GM23248 (cell line): ENCODE results near the gene RASSF1. TPM values are rescaled to one million over a fixed set of nuclear protein-coding genes. Genes with fewer than 3 reads are reported as not detected.

Experiments used
- DNase-seq: peaks from one replicate; pipeline ENCODE4 v3.0.0-alpha.2; 2015
- H2AFZ ChIP-seq: fragments of 200-600 bp; sonication (generic); 2 replicates; pipeline ENCODE4 v1.6.1; 2016; ENCODE audit warnings: antibody characterized with exemption
- H3F3A ChIP-seq: fragments of 200-600 bp; sonication (generic); 2 replicates; pipeline ENCODE4 v1.6.1; 2016; ENCODE audit warnings: mild to moderate bottlenecking, antibody characterized with exemption, mixed run types; ENCODE audit not compliant: insufficient read depth
- H3K27ac ChIP-seq: fragments of 200-600 bp; sonication (generic); 2 replicates; pipeline ENCODE4 v1.5.1; 2016; ENCODE audit warnings: mild to moderate bottlenecking
- H3K27me3 ChIP-seq: fragments of 200-600 bp; sonication (generic); replicated peaks from 2 replicates; pipeline ENCODE4 v1.6.1; 2016; ENCODE audit warnings: mild to moderate bottlenecking; ENCODE audit not compliant: insufficient read depth
- H3K36me3 ChIP-seq: fragments of 200-600 bp; sonication (generic); 2 replicates; pipeline ENCODE4 v1.6.1; 2016; ENCODE audit warnings: low read depth, mild to moderate bottlenecking
- H3K4me1 ChIP-seq: fragments of 200-600 bp; sonication (generic); 2 replicates; pipeline ENCODE4 v1.6.1; 2016; ENCODE audit warnings: mild to moderate bottlenecking; ENCODE audit not compliant: insufficient read depth
- H3K4me2 ChIP-seq: fragments of 200-600 bp; sonication (generic); one replicate; pipeline ENCODE4 v1.6.1; 2016; ENCODE audit warnings: mild to moderate bottlenecking; ENCODE audit not compliant: unreplicated experiment
- H3K4me3 ChIP-seq: fragments of 200-600 bp; sonication (generic); 2 replicates; pipeline ENCODE4 v1.5.1; 2016; ENCODE audit warnings: mild to moderate bottlenecking
- H3K79me2 ChIP-seq: fragments of 200-600 bp; sonication (generic); 2 replicates; pipeline ENCODE4 v1.6.1; 2016; ENCODE audit warnings: mild to moderate bottlenecking; ENCODE audit not compliant: insufficient read depth
- H3K9ac ChIP-seq: fragments of 200-600 bp; sonication (generic); 2 replicates; pipeline ENCODE4 v1.6.1; 2016; ENCODE audit warnings: mild to moderate bottlenecking
- H3K9me2 ChIP-seq: fragments of 200-600 bp; sonication (generic); 2 replicates; pipeline ENCODE4 v1.6.1; 2016; ENCODE audit warnings: mixed run types, mild to moderate bottlenecking, moderate library complexity; ENCODE audit not compliant: insufficient read depth
- H3K9me3 ChIP-seq: fragments of 200-600 bp; sonication (generic); one replicate; pipeline ENCODE4 v1.6.1; 2017; ENCODE audit warnings: low read depth
- H4K20me1 ChIP-seq: fragments of 200-600 bp; sonication (generic); 2 replicates; pipeline ENCODE4 v1.6.0; 2016; ENCODE audit not compliant: insufficient read depth
- EZH2 ChIP-seq: fragments of 200-600 bp; sonication (generic); IDR thresholded peaks from 2 replicates; pipeline ENCODE4 v1.6.1; 2018; ENCODE audit warnings: antibody characterized with exemption, mild to moderate bottlenecking; ENCODE audit not compliant: insufficient read depth, poor library complexity, severe bottlenecking
- EZH2phosphoT487 ChIP-seq: fragments of 200-600 bp; sonication (generic); IDR thresholded peaks from 2 replicates; pipeline ENCODE4 v1.6.1; 2018; ENCODE audit warnings: antibody characterized with exemption, moderate library complexity, mild to moderate bottlenecking, low read depth; ENCODE audit not compliant: insufficient read depth
- WGBS, 2 experiments: methylation state at CpG; one replicate each; pipeline ENCODE4 v1.1.6; 2015 to 2017; ENCODE audit warnings: low lambda C conversion rate in 2 of 2, low coverage in 1 of 2; ENCODE audit errors: missing lambda C conversion rate in 2 of 2; 5-methylcytosine and 5-hydroxymethylcytosine counted together
- in situ Hi-C: fragments of 300-500 bp; cut with MboI; formaldehyde crosslinking; loops from 2 replicates; pipeline ENCODE4 v1.15.0; 2020
- polyA plus RNA-seq: library from polyadenylated mRNA; unstranded; fragments of >200 nt; fragmentation: Nextera tagmentation; extraction: Ambion mirVana; gene quantifications from 2 replicates; pipeline ENCODE4 v1.2.1, GENCODE V29; 2016
- total RNA-seq: library from RNA; depleted of rRNA; stranded (reverse); fragments of >200 nt; shearing (Covaris generic); gene quantifications from 2 replicates; pipeline ENCODE4 v1.2.3, GENCODE V29; 2014

The RASSF1 gene
- total and polyA plus RNA-seq, 2 experiments from 2014 or later = 56.4 to 57.5 TPM

DNA sequence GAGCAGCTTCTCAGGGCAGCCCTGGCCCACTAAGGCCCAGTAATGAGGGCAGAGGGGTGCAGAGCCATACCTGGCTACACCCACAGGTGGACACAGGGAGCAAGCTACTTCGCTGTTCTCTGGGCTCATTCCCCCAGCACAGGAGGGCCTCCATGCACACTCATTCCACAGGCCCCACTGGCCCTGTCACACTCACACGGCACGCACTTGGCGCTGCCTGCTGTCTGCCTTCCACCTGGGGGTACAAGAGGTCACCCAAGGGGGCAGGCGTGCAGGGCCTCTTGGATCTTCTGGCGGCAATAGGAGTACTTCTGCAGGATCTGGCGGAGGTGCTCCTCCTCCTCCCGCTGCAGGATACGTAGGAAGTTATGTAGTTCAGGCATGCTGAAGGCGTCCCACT, 10.3 kb downstream of the RASSF1 start:
- peaks cover 23% of the 10 kb centered on the region for H3K36me3 ChIP-seq
- peaks cover 45% of the 10 kb centered on the region for H3F3A ChIP-seq
- H3K9me3 ChIP-seq = no peaks in the 10 kb centered on the region
- H3K9ac ChIP-seq = no peak overlapping the region
- no peak for DNase-seq
- no peaks in the 10 kb centered on the region; the same call in 1 of the 2 replicates for H4K20me1 ChIP-seq
- no peak overlapping the region for H3K27ac ChIP-seq
- WGBS, 2 experiments = 90 to 92% methylated on average over 10 of the region's 10 CpGs
- no peak overlapping the region for H3K4me3 ChIP-seq
- no peak overlapping the region for H2AFZ ChIP-seq
- H3K27me3 ChIP-seq = no peaks in the 10 kb centered on the region
- peaks cover 37% of the 10 kb centered on the region for H3K4me1 ChIP-seq
- TF ChIP-seq EZH2 (no peak), EZH2phosphoT487 (no peak)
- in situ Hi-C loops = no loop called here
- H3K4me2 ChIP-seq = no peak overlapping the region
- no peaks in the 10 kb centered on the region for H3K9me2 ChIP-seq
- H3K79me2 ChIP-seq = peaks cover 69% of the 10 kb centered on the region

DNA sequence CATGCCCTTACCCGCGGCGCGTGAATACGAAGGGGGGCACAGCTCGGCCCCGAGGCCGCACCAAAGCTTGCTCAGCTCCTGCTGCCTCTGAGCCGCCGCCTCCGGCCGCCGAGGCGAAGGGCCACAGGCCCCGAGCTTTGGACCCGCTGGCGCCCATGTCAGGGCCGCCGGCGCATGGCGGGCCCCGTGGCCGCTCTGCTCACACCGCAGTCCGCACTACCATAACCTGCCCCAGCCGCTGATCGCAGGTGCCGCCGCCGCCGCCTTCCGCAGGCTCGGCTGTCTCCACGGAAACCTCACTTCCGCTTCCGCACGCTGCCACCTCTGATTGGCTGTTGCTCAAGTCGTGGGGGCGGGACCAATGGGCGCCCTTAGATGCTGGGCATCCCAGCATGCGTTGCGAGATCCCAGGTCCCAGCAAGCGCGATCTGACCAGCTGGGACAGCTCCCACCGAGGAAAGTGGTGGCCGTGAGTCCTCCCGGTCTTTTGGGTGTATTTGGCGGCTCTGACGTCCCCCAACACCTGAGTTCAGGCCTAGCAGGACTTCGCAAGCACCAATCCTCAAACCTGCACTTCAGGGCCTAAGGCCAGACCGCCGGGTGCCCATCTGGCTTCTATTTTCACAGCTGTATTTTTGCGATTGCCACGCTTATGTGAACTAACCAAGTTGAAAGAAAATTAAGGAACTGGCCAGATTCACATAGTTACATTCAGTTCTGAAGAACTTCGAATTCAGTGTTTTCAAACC, 12.5 kb downstream of the RASSF1 start, which contains the start of gene TUSC2:
TUSC2 (minus strand) TSS at position 281 of the 749 bp plus-strand sequence; CDS start at position 157, 124 bp downstream.
- in situ Hi-C loops = no loop called here
- peaks cover 47% of the 10 kb centered on the region for H3K79me2 ChIP-seq
- H2AFZ ChIP-seq = peak within 1 kb of the TSS; percentile 68

DNA sequence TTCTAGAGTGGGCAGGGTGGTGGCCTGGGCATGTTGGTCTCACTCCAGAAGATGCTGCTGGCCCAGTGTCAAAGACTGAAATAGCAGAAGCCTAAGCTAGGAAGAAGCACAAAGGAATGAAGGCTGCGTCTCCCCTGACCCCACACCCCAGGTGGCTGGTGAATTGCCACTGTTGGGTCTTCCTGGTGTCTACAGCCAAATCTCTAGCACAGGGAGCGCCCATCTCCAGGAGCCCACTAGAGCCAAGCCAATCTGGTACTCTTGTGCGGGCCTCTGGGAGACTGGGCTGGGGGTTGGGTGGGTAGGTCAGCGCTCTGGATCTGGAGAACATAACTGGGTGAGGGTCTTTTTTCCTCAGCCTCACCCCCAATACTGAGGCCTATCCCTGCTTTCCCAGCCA, 13.5 kb downstream of the RASSF1 start:
- no peak for TF ChIP-seq EZH2
- no peak for TF ChIP-seq EZH2phosphoT487
- Histone ChIP-seq H3K27me3 (no peaks in the 10 kb centered on the region), H3K36me3 (peaks cover 23% of the 10 kb centered on the region)

More for the DNA sequence above, 12.5 kb downstream of the RASSF1 start, which contains the start of gene TUSC2:
- Histone ChIP-seq H4K20me1 (no peaks in the 10 kb centered on the region), H3K9ac (peak within 1 kb of the TSS; percentile 88), H3K4me2 (peak within 1 kb of the TSS; percentile 79), H3K9me3 (no peaks in the 10 kb centered on the region), H3K27ac (peak within 1 kb of the TSS; percentile 76), H3K9me2 (no peaks in the 10 kb centered on the region), H3F3A (peaks cover 31% of the 10 kb centered on the region), H3K4me3 (peak within 1 kb of the TSS; percentile 82), H3K36me3 (peaks cover 23% of the 10 kb centered on the region), H3K4me1 (peaks cover 15% of the 10 kb centered on the region), H3K27me3 (no peaks in the 10 kb centered on the region)
- TF ChIP-seq EZH2phosphoT487 = no peak
- no peak for TF ChIP-seq EZH2
- DNase-seq = peak; percentile 100
- WGBS, 2 experiments = 1% methylated on average over 36 to 37 of the region's 55 CpGs

DNA sequence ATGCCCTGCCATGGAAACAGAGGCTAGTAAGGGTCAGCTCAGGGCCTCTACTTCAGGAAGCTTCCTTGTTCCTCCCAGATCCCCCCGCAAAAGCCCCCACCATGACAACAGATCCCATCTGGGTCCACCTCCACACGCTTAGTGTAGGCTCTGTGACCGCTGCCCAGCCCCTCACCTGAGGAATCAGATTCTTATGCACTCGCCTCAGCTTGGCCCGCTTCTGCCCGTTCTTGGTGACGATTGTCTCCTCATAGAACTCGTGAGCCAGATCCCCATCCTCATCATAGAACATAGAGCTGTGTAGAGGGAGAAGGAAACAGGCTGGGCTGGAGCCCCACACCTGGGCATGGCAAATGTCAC, 14.5 kb downstream of the RASSF1 start:
- Histone ChIP-seq H3K4me1 (peaks cover 21% of the 10 kb centered on the region), H3F3A (peaks cover 29% of the 10 kb centered on the region), H3K27ac (no peak overlapping the region), H3K4me2 (no peak overlapping the region), H4K20me1 (no peaks in the 10 kb centered on the region), H3K9ac (no peak overlapping the region; the same call in 1 of the 2 replicates), H3K4me3 (no peak overlapping the region), H3K79me2 (peaks cover 27% of the 10 kb centered on the region), H3K9me3 (no peaks in the 10 kb centered on the region), H3K27me3 (no peaks in the 10 kb centered on the region), H2AFZ (no peak overlapping the region), H3K36me3 (peaks cover 21% of the 10 kb centered on the region), H3K9me2 (no peaks in the 10 kb centered on the region)
- no peak for DNase-seq
- TF ChIP-seq EZH2phosphoT487 = no peak
- no peak for TF ChIP-seq EZH2
- WGBS, 2 experiments = 96 to 99% methylated on average over 8 of the region's 8 CpGs
- in situ Hi-C loops = no loop called here

More for the DNA sequence above, 13.5 kb downstream of the RASSF1 start:
- no peaks in the 10 kb centered on the region for H4K20me1 ChIP-seq
- H3K4me2 ChIP-seq = peak overlapping the region; percentile 79
- no peaks in the 10 kb centered on the region for H3K9me3 ChIP-seq
- H3K4me3 ChIP-seq = peak overlapping the region; percentile 82
- peaks cover 17% of the 10 kb centered on the region for H3K4me1 ChIP-seq
- peaks cover 31% of the 10 kb centered on the region for H3F3A ChIP-seq
- H3K27ac ChIP-seq = 0 out of 2 replicates have a peak overlapping the region, but pooled peaks have one; percentile 76
- H3K79me2 ChIP-seq = peaks cover 37% of the 10 kb centered on the region
- H2AFZ ChIP-seq = no peak overlapping the region
- H3K9me2 ChIP-seq = no peaks in the 10 kb centered on the region
- DNase-seq = no peak
- in situ Hi-C loops = no loop called here
- H3K9ac ChIP-seq = peak overlapping the region; percentile 88
- 51 to 52% methylated on average over 4 of the region's 4 CpGs for WGBS, 2 experiments
